Renal pelvis (tissue), 4 donors: ENCODE data around the gene TSC22D4. TPM values are rescaled to one million over a fixed set of nuclear protein-coding genes. Genes with fewer than 3 reads are reported as not detected.

Experiments
- DNase-seq: peaks from one replicate; pipeline ENCODE4 v3.0.0-alpha.2; 2013
- polyA plus RNA-seq, 3 donors: library from polyadenylated mRNA; unstranded; fragments of 120-200 nt; gene quantifications; one replicate each; pipeline ENCODE4 v1.2.1, GENCODE V29; 2013; ENCODE audit not compliant: insufficient read length in 3 of 3

Gene TSC22D4
- polyA plus RNA-seq, 3 donors, result 48.2 to 57.9 (median 55.5) TPM

GRCh38 chr7:100431286-100431735 is 47.7 kb downstream of the TSC22D4 start:
- no peak for DNase-seq

DNA sequence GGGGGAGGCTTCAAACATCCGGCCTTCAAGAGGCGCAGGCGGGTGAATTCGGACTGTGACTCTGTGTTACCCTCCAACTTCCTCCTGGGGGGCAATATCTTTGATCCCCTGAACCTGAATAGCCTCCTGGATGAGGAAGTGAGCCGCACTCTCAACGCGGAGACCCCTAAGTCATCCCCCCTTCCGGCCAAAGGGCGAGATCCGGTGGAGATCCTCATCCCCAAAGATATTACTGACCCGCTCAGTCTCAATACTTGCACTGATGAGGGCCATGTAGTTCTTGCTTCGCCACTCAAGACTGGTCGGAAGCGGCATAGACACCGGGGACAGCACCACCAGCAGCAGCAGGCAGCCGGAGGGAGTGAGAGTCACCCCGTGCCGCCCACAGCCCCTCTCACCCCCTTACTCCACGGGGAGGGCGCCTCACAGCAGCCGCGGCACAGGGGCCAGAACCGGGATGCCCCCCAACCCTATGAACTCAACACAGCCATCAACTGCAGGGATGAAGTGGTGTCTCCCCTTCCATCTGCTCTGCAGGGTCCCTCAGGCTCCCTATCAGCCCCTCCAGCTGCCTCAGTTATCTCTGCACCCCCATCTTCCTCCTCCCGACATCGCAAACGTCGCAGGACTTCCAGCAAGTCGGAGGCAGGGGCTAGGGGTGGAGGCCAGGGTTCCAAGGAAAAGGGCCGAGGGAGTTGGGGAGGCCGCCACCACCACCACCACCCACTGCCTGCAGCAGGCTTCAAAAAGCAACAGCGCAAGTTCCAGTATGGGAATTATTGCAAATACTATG is 48.3 kb downstream of the TSC22D4 start:
- no peak for DNase-seq

- peak; percentile 96 for DNase-seq
Measured at GRCh38 chr7:100429637-100430492, 49.1 kb downstream of the TSC22D4 start, which contains the start of gene MEPCE. TSS of gene MEPCE (plus strand) at chr7:100429831. CDS start at chr7:100430019, 188 bp downstream.

GRCh38 chr7:100428967-100429636 is 49.9 kb downstream of the TSC22D4 start:
- DNase-seq, result peak; percentile 100

- DNase-seq, result peak; percentile 97
Measured at GRCh38 chr7:100428199-100428966, 50.6 kb downstream of the TSC22D4 start, which contains the start of gene ZCWPW1. TSS of gene ZCWPW1 (minus strand) at chr7:100428703. CDS start at chr7:100420649, 8,054 bp downstream.

- DNase-seq, result no peak
Measured at GRCh38 chr7:100427762-100428198, 51.2 kb downstream of the TSC22D4 start.

GRCh38 chr7:100426516-100426915 is 52.5 kb downstream of the TSC22D4 start:
- DNase-seq, result no peak

DNA sequence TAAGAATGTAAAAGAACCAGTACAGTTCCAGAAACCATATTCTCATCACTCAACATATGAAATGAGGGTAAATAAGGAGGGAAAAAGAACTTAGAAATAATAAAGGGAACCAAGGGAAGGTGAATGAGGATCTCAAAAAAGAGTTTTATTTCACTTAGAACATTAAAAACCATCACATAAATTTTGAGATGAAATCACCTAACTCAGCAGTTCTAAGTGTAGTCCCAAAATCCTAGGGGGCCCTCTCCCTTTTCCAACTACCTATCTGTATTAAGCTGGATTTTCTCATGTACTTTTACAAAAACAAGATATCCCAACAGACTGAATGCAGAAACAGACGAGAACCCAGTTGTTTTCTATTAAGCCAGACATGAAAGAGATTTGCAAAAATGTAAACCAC is 53.7 kb downstream of the TSC22D4 start:
- DNase-seq, result no peak

DNA sequence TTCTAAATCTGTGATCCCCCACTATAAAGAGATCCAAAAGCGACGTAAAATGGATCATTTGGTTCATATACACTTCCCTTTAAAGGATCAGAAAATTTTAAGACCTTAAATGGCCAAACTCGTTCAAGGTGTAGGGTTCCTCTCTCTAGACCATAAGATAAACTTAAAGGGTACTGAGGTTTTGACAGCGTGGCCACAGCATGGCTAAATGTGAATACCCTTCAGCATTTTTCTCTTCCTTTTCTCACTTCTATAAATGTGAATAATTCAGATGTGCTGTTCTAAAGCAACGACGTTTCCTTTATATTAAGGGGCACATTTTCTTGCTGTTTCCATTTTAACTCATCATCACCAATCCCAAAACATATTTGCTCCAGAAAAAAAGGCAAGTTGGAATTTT is 55.7 kb downstream of the TSC22D4 start:
- no peak for DNase-seq

GRCh38 chr7:100419660-100420226 is 59.3 kb downstream of the TSC22D4 start:
- DNase-seq, result no peak

DNA sequence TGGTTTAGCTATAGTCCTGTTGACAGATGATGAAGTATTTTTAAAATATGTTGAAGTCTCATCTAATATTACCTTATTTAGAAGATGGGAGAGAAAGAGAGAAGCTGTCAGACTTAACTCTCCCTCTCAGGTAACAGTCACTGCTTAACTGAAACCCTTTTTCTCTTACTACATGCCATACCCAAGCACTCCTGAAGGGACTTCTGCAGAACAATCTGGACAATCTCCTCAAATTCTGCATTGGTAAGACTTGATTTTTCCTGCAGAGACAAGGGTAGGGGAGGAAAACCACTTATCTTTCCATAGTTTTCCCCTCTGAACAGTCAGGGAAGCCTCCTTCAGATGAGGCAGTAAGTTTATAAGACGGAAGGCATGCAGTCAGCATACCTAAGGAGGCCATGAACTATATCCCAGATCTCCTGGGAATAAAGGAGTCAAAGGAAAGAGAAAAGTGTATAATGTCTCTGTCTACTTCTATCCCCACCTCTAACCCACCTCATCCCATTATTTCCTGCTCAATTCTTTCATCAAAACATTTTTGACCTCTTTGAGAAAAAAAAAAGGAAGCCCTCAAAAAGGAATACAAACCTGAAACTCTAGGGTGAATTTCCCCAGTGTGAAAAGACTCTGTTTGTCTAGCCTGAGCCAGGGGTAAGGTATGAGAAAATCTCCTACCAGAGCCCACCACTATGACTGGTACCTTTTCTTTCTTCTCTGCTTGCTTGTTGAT is 59.9 kb downstream of the TSC22D4 start:
- no peak for DNase-seq

Other genes starting within 250 kb of the TSC22D4 start
- gene SPDYE3, start 171.5 kb downstream of the TSC22D4 start, polyA plus RNA-seq, result 10 to 100 TPM in 1 of 3 donors, 1 to 10 TPM in 2; 6.4 to 10.4 (median 8.1) TPM
- gene PILRB, start 121.1 kb downstream of the TSC22D4 start, polyA plus RNA-seq, result 10 to 100 TPM; 35.8 to 63.6 (median 63.1) TPM
- 10 to 100 TPM in 1 of 3 donors, 1 to 10 TPM in 2; 4.5 to 10.1 (median 6.3) TPM for gene PILRA, start 105.7 kb downstream of the TSC22D4 start, polyA plus RNA-seq
- gene ZCWPW1, start 50.5 kb downstream of the TSC22D4 start, polyA plus RNA-seq, result 1 to 10 TPM; 6.3 to 8.4 (median 7.0) TPM
- 10 to 100 TPM; 55.0 to 63.4 (median 62.5) TPM for gene MEPCE, start 49.4 kb downstream of the TSC22D4 start, polyA plus RNA-seq
- 10 to 100 TPM; 20.9 to 23.5 (median 23.2) TPM for gene PPP1R35, start 42.7 kb downstream of the TSC22D4 start, polyA plus RNA-seq
- 1 to 10 TPM in 2 of 3 donors, under 1 TPM in 1; 0.73 to 1.9 (median 1.3) TPM for gene SPACDR, start 15.0 kb downstream of the TSC22D4 start, polyA plus RNA-seq
- 1 to 10 TPM; 2.4 to 3.2 (median 2.8) TPM for gene NYAP1, start 4.7 kb upstream of the TSC22D4 start, polyA plus RNA-seq
- 10 to 100 TPM; 11.3 to 16.6 (median 12.8) TPM for gene AGFG2, start 60.0 kb upstream of the TSC22D4 start, polyA plus RNA-seq
- gene SAP25, start 94.7 kb upstream of the TSC22D4 start, polyA plus RNA-seq, result 1 to 10 TPM; 4.4 to 9.6 (median 7.0) TPM
- 10 to 100 TPM; 43.7 to 56.0 (median 46.8) TPM for gene LRCH4, start 106.9 kb upstream of the TSC22D4 start, polyA plus RNA-seq
- gene FBXO24, start 107.1 kb upstream of the TSC22D4 start, polyA plus RNA-seq, result 1 to 10 TPM; 1.8 to 2.6 (median 2.3) TPM
- gene PCOLCE, start 123.1 kb upstream of the TSC22D4 start, polyA plus RNA-seq, result 100 to 1,000 TPM; 108 to 146 (median 137) TPM
- 10 to 100 TPM; 26.8 to 31.5 (median 30.3) TPM for gene MOSPD3, start 133.3 kb upstream of the TSC22D4 start, polyA plus RNA-seq
- gene TFR2, start 162.3 kb upstream of the TSC22D4 start, polyA plus RNA-seq, result 1 to 10 TPM in 2 of 3 donors, under 1 TPM in 1; 0.80 to 1.2 (median 1.1) TPM
- under 1 TPM in 1 of 3 donors, not detected in 2; 0.09 TPM for gene ACTL6B, start 177.2 kb upstream of the TSC22D4 start, polyA plus RNA-seq
- gene GNB2, start 194.5 kb upstream of the TSC22D4 start, polyA plus RNA-seq, result 100 to 1,000 TPM; 195 to 236 (median 231) TPM
- 10 to 100 TPM; 44.1 to 63.6 (median 52.7) TPM for gene GIGYF1, start 215.0 kb upstream of the TSC22D4 start, polyA plus RNA-seq
- gene POP7, start 226.9 kb upstream of the TSC22D4 start, polyA plus RNA-seq, result 10 to 100 TPM; 29.4 to 33.3 (median 32.6) TPM
- gene EPO, start 241.3 kb upstream of the TSC22D4 start, polyA plus RNA-seq, result under 1 TPM in 2 of 3 donors, not detected in 1; 0.16 to 0.34 TPM